Measurements from ENCODE around the gene ITPKB.

GRCh38 chr1:226641671-226642231 lies 97.3 kb downstream of the ITPKB start:
- TF ChIP-seq CTCF (conservative IDR thresholded peaks at IDR 0.05; ENCODE audit: low read depth in 2 of 2) = no peak
- TF ChIP-seq EZH2 (IDR thresholded peaks at IDR 0.05; ENCODE audit: low read depth, unreplicated experiment) = no peak
- no peak for TF ChIP-seq REST (IDR thresholded peaks at IDR 0.05; ENCODE audit: unreplicated experiment)
- TF ChIP-seq EZH2phosphoT487 (IDR thresholded peaks at IDR 0.05; ENCODE audit: unreplicated experiment) = no peak
- no peak for TF ChIP-seq ZNF331 (CRISPR knock-in tag; IDR thresholded peaks at IDR 0.05; ENCODE audit: low read depth)
- no peak for TF ChIP-seq CREB1 (CRISPR knock-in tag; IDR thresholded peaks at IDR 0.05; ENCODE audit: low read depth)
- TF ChIP-seq POLR2AphosphoS5 (IDR thresholded peaks at IDR 0.05; ENCODE audit: low read depth) = no peak
- no peak for TF ChIP-seq ETS1 (IDR thresholded peaks at IDR 0.05)
- TF ChIP-seq JUNB (IDR thresholded peaks at IDR 0.05; ENCODE audit: unreplicated experiment) = no peak

Data from GM23338 (cell line).